Loucy (cell line): Measurements from ENCODE around the gene PAN3.

Experiments used
- CTCF ChIP-seq: fragments of 200-600 bp; sonication (generic); conservative IDR thresholded peaks from 2 replicates; pipeline ENCODE4 v1.5.1; 2014; ENCODE audit warnings: mild to moderate bottlenecking, antibody characterized with exemption, low read length
- EZH2phosphoT487 ChIP-seq: fragments of 200-600 bp; IDR thresholded peaks from 2 replicates; pipeline ENCODE4 v1.6.1; 2018; ENCODE audit warnings: antibody characterized with exemption, mild to moderate bottlenecking, moderate library complexity, borderline replicate concordance

GRCh38 chr13:28339419-28339818 is 201.1 kb downstream of the PAN3 start:
- TF ChIP-seq CTCF (no peak), EZH2phosphoT487 (no peak)
